Liver (tissue), 9 donors: ENCODE results near the gene TNFSF4. TPM values are rescaled to one million over a fixed set of nuclear protein-coding genes. Genes with fewer than 3 reads are reported as not detected.

Source experiments
- DNase-seq: peaks from one replicate; pipeline ENCODE4 v3.0.0-alpha.2; 2017; ENCODE audit warnings: low spot score
- H3K27ac ChIP-seq, 2 donors: one replicate each; pipeline ENCODE4 v1.7.0; 2013; ENCODE audit warnings: inconsistent platforms in 2 of 2, low read length in 2 of 2, control low read depth in 1 of 2, low read depth in 1 of 2, mild to moderate bottlenecking in 1 of 2
- H3K27me3 ChIP-seq, 4 donors: one replicate each; pipeline versions ENCODE4 v1.6.1 to v1.7.0; 2013; ENCODE audit warnings: low read length in 3 of 4, inconsistent platforms in 1 of 4, mild to moderate bottlenecking in 1 of 4, moderate library complexity in 1 of 4; ENCODE audit not compliant: control insufficient read depth in 4 of 4, insufficient read depth in 4 of 4
- H3K36me3 ChIP-seq, 4 donors: one replicate each; pipeline versions ENCODE4 v1.6.1 to v1.7.0; 2013; ENCODE audit warnings: low read length in 3 of 4, mild to moderate bottlenecking in 3 of 4, low read depth in 1 of 4, moderate library complexity in 1 of 4; ENCODE audit not compliant: control insufficient read depth in 4 of 4, insufficient read depth in 3 of 4
- H3K4me1 ChIP-seq, 4 donors: one replicate each; pipeline versions ENCODE4 v1.6.1 to v1.7.0; 2013; ENCODE audit warnings: low read length in 3 of 4, mild to moderate bottlenecking in 3 of 4, moderate library complexity in 1 of 4; ENCODE audit not compliant: control insufficient read depth in 4 of 4, insufficient read depth in 4 of 4
- H3K4me3 ChIP-seq, 3 donors: one replicate each; pipeline versions ENCODE4 v1.6.1 to v1.7.0; 2013; ENCODE audit warnings: low read length in 3 of 3, control low read depth in 1 of 3, low read depth in 1 of 3, mild to moderate bottlenecking in 1 of 3
- H3K9ac ChIP-seq, 2 donors: one replicate each; pipeline ENCODE4 v1.7.0; 2013; ENCODE audit warnings: low read length in 2 of 2, mild to moderate bottlenecking in 2 of 2, moderate library complexity in 2 of 2, control low read depth in 1 of 2, low read depth in 1 of 2
- H3K9me3 ChIP-seq, 4 donors: one replicate each; pipeline versions ENCODE4 v1.6.1 to v1.7.0; 2013; ENCODE audit warnings: low read length in 3 of 4; ENCODE audit not compliant: control insufficient read depth in 4 of 4
- EGR1 ChIP-seq, 2 donors: IDR thresholded peaks; 2 replicates each; pipeline ENCODE4 v1.6.1; 2016 to 2018; ENCODE audit warnings: antibody characterized with exemption in 2 of 2, low read depth in 2 of 2
- HNF4A ChIP-seq, 2 donors: conservative IDR thresholded peaks; 2 replicates each; pipeline ENCODE4 v1.6.1; 2016; ENCODE audit warnings: antibody characterized with exemption in 2 of 2, mild to moderate bottlenecking in 2 of 2
- RAD21 ChIP-seq, 2 donors: IDR thresholded peaks; 2 replicates each; pipeline ENCODE4 v1.6.1; 2016; ENCODE audit warnings: antibody characterized with exemption in 2 of 2, mild to moderate bottlenecking in 2 of 2
- WGBS: extraction: QIAGEN DNeasy Blood & Tissue Kit; methylation state at CpG from one replicate; pipeline ENCODE4 v1.1.7; 2013; 5-methylcytosine and 5-hydroxymethylcytosine counted together
- polyA plus RNA-seq, 2 donors: library from polyadenylated mRNA; stranded (reverse) in 1 of 2; unstranded in 1 of 2; fragments of 200-250 nt in 1 of 2; fragments of >200 nt in 1 of 2; fragmentation: Nextera tagmentation in 1 of 2; extraction: Ambion mirVana in 1 of 2; gene quantifications; one replicate each; pipeline versions ENCODE4 v1.2.1 to v1.2.3, GENCODE V29; 2013 to 2015
- total RNA-seq, 2 donors: library from RNA; depleted of rRNA; stranded (reverse); fragments of >200 nt; gene quantifications; one replicate each; pipeline ENCODE4 v1.2.3, GENCODE V29; 2014
- TF ChIP-seq, protein P1 (sequence below): IDR thresholded peaks from 2 replicates; pipeline ENCODE4 v1.6.1; 2016; ENCODE audit warnings: antibody characterized with exemption
- donor health status: healthy.
- donor health status: healthy.
- donor health status: healthy.
- donor health status: healthy.
- donor health status: healthy.

Gene TNFSF4
- total and polyA plus RNA-seq, 4 donors = 0.18 to 2.1 (median 0.45) TPM

DNA sequence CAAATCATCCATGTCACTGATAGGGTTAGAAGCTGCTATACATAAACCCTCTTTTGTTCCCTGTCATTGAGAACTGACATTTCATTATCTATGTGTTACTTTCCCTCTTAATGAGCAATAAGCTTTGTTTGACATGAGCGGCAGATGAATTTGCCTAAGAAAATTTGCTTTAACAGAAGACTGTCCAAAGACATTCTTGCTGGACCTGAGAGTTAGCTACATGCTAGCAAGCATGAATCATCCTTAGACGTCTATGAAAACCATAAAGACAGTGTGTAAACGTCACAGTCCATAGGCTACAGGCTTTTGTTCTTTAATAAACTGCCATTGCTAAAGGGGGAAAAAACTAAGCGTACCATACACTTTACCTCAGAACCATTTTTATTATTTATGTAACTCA, 73.1 kb downstream of the TNFSF4 start:
- TF ChIP-seq, protein P1, sequence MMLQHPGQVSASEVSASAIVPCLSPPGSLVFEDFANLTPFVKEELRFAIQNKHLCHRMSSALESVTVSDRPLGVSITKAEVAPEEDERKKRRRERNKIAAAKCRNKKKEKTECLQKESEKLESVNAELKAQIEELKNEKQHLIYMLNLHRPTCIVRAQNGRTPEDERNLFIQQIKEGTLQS = no peak
- TF ChIP-seq HNF4A (conservative IDR thresholded peaks at IDR 0.05) (no peak), RAD21 (IDR thresholded peaks at IDR 0.05) (no peak), EGR1 (IDR thresholded peaks at IDR 0.05; ENCODE audit: low read depth in 2 of 2) (no peak)
- Histone ChIP-seq H3K4me3 (no peak overlapping the region), H3K9me3 (no peaks in the 10 kb centered on the region), H3K4me1 (no peaks in the 10 kb centered on the region), H3K27ac (no peak overlapping the region), H3K36me3 (no peaks in the 10 kb centered on the region), H3K27me3 (no peaks in the 10 kb centered on the region), H3K9ac (no peak overlapping the region)
- WGBS = 90% methylated on average over 4 of the region's 4 CpGs
- DNase-seq = no peak

Other genes with a start within 250 kb of the TNFSF4 start
- gene TNFSF18, start 156.4 kb downstream of the TNFSF4 start, total RNA-seq = under 1 TPM in 1 of 2 donors, not detected in 1; 0.61 TPM
- gene TNFSF18, start 156.4 kb downstream of the TNFSF4 start, polyA plus RNA-seq = not detected